ENCODE measurements around the gene CFHR4.
"Not testable (repeated sequence)": the region's sequence is repeated elsewhere in the genome, so short reads cannot be mapped to it uniquely, and the experiment has no call there.

CFHR4 gene

DNA sequence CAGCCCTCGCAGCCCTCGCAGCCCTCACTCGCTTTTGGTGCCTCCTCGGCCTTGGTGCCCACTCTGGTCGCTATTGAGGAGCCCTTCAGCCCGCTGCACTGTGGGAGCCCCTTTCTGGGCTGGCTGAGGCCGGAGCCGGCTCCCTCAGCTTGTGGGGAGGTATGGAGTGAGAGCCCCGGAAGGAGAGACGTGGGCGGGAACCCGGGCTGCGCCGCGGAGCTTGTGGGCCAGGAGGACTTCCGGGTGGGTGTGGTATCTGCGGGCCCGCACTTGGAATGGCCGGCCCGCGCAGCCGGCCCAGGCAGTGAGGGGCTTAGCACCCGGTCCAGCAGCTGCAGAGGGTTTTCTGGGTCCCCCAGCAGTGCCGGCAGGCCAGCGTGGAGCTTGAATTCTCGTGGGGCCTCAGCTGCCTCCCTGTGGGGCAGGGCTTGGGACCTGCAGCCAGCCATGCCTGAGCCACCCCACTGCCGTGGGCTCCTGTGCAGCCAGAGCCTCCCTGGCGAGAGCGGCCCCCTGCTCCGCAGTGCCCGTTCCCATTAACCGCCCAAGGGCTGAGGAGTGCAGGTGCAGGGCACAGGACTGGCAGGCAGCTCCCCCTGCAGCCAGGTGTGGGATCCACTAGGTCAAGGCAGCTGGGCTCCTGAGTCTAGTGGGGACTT lies 45.8 kb downstream of the CFHR4 start:
- DNase-seq (ENCODE audit: low read depth, low spot score): no peak

DNA sequence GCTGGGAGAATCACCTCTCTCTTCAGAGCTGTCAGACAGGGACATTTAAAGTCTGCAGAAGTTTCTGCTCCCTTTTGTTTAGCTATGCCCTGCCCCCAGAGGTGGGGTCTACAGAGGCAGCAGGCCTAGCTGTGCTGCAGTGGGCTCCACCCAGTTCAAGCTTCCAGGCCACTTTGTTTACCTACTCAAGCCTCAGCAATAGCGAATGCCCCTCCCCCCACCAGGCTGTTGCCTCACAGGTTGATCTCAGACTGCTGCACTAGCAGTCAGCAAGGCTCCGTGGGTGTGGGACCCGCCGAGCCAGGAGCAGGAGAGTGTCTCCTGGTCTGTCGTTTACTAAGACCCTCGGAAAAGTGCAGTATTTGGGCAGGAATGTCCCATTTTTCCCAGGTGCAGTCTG lies 53.6 kb downstream of the CFHR4 start:
- DNase-seq (ENCODE audit: low read depth, low spot score): not testable (repeated sequence)

DNA sequence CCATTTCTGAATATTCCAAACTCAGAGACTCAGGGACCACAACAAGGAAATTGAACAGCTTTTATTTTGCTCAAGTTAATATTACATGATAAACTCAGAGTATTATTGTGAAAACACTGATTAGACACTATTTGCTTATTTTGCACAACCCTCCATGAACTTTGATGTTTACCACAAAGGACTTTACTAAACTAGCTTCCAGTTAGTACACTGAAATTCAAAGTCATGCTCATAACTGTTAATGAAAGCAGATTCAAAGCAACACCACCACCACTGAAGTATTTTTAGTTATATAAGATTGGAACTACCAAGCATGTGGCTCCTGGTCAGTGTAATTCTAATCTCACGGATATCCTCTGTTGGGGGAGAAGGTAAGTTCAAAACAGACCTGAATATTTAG lies 55.7 kb downstream of the CFHR4 start, which contains the start of gene CFHR2:
CFHR2 (plus strand) TSS at position 171 of the 400 bp plus-strand sequence; CDS start at position 314, 143 bp downstream.
- DNase-seq (ENCODE audit: low read depth, low spot score): not testable (repeated sequence)

DNA sequence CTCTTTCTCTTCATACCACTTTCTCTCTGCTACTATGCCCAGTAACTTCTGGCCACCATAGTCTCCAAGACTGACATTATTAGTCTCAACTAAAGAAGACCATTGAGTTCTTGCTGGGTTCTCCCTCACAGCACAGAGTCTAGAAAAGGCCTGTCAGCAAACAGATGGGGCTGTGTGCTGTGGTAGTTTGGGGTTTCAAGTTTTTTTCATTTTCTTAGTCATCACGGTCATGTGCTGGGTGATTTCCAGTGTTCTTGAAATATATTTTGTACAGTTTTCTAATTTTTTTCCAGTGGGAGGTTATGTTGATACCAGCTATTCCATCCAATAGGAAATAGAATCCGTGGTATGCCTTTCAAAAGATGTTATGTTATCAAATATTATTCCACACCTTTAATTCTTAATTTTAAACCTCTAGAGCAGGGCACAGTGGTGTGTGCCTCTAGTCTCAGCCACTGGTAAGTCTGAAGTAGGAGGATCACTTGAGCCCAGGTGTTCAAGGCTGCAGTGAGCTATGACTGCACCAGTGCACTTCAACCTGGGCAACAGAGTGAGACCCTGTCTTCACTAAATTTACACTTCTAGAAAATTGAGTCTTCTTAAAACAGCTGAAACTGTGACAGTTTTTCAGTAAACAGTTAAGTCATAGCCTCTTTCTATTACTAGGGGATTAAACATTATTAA lies 64.0 kb downstream of the CFHR4 start:
- no peak for DNase-seq (ENCODE audit: low read depth, low spot score)

DNA sequence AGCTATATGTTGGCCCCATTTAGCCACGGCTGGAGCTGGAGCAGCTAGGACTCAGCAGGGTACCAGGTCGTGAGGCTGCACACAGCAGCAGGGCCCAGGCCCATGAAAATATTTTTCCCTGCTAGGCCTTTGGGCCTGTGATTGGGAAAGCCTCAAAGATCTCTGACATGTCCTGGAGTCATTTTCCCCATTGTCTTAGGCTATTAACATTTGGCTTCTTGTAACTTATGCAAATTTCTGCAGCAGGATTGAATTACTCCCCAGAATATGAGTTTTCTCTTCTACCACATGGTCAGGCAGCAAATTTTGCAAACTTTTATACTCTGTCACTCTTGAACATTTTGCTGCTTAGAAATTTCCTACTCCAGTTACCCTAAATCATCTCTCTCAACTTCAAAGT lies 66.9 kb downstream of the CFHR4 start:
- no peak for DNase-seq (ENCODE audit: low read depth, low spot score)

DNA sequence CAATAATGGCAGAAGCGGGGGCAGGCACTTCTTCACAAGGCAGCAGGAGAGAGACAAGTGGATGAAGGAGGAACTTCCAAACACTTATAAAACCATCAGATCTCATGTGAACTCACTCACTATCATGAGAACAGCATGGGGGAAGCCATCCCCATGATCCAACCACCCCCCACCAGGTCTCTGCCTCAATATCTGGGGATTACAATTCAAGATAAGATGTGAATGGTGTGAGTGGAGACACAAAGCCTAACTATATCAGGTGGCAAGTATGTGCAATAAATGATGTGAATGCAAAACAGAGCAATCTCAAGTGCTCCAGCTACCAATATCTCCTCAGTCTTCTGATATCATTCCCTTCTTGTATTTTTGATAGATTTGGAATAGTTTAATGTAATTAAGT lies 68.1 kb downstream of the CFHR4 start:
- DNase-seq (ENCODE audit: low read depth, low spot score): no peak

DNA sequence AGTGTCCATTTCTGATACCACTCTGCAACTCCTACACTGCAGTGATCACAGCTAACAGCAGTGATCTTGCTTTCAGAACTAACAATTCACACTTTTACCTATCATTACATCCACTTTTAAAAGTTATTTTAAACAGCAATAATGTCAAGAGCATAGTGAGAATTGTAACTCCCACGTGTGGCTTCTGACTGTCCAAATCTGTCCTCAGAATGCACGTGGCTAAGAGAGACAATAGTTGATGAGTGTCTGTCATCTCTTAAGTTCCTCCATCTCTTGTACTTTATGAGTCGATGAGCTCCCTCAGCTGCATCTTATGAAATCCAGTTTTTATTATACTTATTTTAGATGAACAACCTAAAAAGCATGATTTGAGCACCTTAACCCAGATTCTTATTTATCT lies 73.0 kb downstream of the CFHR4 start:
- DNase-seq (ENCODE audit: low read depth, low spot score): no peak
